DMS153 (cell line): Measurements from ENCODE around the gene TRPC1.
A peak's percentile ranks its signal among the peaks of the same experiment; 100 is the strongest.
"Not testable (repeated sequence)": the region's sequence is repeated elsewhere in the genome, so short reads cannot be mapped to it uniquely, and the experiment has no call there.

Source experiments
- DNase-seq: peaks from one replicate; lab custom pipeline; 2025; lab: John Stamatoyannopoulos, UW

The TRPC1 gene

DNA sequence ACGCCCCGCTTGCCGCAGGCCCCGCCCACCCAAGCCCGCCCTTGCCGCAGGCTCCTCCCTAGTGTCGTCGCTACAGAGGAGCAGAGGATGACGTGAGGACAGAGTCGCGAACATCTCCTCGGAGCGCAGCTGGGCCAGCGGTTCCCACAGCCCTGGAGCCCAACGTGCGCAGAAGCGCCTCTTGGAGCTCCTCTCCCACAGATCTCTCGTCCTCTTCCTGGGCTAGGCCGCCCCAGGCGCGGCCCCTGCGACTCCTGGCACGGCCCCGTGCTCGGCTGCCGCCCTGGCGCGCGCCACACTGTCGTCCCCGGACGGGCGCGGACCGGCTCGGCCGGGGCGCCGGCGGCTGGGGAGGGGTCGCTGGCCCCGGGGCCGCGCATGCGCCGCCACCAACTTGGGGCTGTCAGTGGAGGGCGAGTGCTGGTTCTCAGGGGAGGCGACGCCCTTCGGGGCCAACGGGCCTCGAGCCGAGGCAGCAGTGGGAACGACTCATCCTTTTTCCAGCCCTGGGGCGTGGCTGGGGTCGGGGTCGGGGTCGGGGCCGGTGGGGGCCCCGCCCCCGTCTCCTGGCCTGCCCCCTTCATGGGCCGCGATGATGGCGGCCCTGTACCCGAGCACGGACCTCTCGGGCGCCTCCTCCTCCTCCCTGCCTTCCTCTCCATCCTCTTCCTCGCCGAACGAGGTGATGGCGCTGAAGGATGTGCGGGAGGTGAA is at the start of gene TRPC1:
TRPC1 (plus strand) TSS at position 67 of the 714 bp plus-strand sequence; CDS start at position 593, 526 bp downstream.
- peak; percentile 71 for DNase-seq

DNA sequence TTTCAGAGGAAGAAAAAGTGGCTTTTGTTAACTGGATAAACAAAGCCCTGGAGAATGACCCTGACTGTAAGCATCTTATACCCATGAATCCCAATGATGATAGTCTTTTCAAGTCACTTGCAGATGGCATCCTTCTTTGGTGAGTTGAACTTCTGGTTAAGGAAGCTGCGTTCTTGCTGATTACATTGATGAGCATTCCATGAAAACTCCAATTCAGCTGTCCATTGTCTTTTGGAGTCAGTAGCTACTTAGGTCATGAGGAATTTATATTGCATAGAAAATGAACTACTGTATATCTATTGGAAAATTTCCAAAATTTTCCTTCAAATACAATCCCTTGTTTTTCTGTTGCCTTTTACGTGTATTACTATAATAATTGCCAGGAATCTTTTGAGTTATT is 47.7 kb upstream of the TRPC1 start:
- DNase-seq: no peak

DNA sequence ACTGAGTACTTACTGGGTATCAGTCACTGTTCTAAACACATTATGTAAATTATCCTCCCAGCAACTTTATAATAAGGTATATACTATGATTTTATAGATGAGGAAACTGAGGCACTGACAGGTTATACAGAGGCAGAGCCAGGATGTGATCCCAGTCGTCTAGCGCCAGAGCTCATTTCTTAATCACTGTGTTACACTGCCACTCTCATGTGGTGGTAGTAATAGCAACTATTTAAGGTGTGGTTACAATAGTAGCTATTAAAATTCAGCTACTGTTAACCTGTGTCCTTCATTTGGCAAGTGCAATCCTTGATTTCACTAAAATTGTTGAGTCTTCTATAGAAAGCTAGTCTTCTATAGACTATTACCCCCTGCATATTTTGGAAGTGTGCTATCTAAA is 43.1 kb upstream of the TRPC1 start:
- no peak for DNase-seq

DNA sequence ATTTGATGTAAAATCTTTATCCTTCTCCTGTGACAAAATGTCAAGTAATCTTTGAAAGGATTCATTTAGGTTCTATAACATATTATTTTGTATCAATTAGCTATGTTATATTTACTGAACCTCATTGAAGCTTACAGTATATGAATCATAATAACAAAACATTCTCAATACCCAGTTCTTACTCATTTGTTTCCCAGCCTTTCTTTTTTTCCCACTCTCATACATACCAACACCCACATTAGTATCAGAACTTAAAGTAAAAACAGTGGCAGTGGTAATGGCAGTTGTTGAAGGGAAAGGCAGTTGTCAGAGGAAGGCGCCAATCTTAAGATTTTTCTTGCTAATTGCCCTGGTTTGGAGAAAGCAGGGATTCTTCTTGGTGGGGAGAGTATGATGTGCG is 33.2 kb upstream of the TRPC1 start:
- DNase-seq: no peak

DNA sequence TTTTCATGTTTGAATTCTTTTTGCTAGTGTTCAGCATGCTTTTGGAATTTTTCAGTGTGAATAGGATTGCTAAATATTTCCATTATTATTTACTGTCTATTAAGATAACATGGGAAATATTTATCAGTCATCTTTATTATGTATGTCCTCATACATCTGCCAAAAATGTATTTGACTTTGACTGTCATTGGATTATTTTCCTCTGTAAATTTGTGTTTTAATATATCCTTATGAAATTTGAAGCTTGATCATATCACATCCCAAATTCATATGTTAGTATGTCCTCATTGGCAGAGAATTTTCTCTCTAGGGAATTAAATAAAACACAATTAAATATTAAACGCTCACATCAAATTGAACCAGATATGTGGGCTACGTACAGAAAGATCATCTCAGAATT is 32.3 kb upstream of the TRPC1 start:
- DNase-seq: no peak

DNA sequence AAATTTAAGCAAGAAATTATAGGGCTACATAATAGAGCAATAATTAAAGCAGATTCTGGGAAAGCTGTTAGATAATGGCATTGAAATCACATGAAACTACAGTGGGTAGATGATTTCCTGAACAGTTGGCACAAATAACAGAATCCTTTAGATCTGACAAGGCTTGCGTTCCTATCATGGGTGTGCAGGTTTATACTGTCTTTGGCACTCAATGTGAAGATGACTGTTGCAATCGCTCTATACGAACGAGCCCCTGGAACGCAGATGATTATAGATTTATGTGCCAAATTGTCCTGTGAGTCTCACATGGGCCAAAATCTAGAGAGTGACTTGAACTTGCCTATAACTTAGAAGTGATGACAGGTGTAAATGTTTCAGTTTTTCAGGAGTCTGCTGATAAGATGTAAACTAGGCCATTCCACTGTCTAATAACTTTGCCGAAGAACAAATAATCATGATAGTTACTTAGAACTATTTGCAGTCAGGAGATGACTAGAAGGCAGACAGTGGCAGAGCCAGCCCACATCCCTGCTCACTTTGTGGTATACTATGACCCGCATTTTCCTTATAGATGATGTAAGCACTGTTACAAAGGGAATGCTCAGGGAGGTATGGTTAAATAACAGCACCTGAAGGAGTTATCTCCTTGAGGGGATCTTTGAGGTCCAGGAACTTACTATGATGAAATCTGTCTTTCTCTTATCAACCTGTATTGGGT is 30.5 kb upstream of the TRPC1 start:
- DNase-seq: no peak

DNA sequence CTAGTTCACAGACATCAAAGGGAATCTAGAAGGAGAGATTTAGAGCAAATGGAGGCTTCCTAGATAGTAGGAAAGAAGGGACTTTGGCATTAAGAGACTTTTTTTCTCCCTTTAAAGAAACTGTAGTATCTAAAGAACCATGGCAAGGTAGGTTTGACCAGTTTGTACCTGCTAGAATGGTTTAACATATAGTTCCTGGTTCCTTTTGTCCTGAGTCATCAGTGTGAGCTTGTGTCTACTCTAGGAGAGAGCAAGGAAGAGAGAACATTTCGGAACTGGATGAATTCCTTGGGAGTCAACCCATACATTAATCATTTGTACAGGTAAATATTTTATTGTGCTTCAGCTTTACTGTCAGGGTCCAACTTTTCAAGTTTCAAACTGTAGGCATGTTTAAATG is 29.6 kb upstream of the TRPC1 start:
- no peak for DNase-seq

DNA sequence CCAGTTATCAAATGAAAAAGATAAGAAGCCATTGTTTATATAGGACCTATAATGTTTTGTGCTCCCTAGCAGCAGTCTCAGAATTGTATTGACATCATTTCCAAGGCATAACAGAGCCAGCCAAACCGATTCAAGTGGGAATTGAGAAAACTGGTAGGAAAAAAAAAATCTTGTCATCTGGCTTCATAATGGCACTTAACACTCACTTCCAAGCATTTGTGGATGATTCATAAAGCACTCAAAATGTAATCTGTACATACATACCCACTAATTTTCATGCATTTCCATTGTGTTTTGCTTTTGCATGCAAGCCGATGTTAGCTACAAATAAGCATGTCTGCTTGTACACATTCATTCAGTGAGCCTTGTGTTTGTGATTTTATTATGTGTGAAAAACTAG is 18.6 kb upstream of the TRPC1 start:
- DNase-seq: no peak

DNA sequence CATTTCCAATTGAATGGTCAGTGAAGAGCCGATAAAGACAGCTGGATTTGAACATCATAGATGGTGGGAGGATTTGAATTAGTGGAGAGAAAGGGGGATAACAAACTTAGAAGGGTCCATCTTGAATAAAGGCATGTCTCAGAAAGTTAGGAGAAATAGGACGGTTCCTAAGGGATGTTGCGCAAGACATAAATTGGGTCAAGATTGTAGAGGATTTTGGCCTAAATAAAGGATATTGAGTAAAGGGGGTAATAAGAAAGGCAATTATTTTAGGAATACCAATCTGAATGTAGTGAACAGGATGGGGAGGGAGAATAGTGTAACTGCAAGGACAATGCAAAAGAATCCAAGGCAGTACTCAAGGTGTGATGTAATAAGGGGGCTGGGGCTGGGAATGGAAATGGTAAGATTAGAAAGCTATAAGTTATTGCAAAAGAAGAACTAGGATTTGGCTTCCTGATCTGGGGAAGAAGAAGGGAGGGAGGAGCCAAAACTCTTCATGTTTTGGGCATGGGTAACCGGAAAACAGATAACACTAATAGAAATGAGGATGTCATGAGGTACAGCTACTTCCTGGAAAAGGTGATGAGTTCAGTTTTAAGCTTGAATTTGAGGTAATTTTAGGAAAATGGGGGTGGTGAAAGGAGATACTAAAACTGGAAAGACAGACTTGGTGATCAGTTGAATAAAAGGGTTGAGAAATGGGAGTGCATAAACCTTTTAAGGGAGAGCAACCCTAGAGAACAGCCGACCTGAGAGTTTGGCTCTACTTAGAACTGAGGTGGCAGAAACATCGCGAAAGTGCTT is 17.3 kb upstream of the TRPC1 start:
- no peak for DNase-seq

DNA sequence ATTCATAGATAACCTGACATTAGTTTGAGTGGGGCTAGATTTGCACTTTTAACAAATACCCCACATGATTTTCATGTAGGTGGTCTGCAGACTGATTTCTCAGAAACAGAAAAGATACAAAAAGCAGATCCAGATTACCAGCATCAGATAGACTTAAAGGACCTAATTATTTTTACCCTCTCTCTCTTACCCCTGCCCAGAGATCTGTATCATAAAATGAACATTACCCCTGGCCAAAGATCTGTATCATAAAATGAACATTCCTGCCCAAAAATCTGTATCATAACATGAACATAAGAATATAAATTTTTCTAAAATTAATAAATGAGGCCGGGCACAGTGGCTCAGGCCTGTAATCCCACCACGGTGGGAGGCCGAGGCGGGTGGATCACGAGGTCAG is 14.6 kb upstream of the TRPC1 start:
- no peak for DNase-seq

DNA sequence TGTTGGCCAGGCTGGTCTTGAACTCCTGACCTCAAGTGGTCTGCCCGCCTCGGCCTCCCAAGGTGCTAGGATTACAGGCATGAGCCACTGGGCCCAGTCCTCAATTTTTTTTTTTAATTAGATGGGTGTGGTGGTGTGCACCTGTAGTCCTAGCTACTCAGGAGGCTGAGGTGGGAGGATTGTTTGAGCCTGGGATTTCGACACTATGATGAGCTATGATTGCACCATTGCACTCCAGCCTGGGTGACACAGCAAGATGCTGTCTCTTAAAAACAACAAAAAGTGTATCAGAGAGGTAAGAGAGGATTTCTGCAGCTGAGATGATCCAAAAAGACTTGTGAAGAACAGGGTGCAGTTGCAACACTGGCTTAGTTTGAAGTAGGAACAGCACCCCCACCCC is 9.0 kb upstream of the TRPC1 start:
- DNase-seq: not testable (repeated sequence)

DNA sequence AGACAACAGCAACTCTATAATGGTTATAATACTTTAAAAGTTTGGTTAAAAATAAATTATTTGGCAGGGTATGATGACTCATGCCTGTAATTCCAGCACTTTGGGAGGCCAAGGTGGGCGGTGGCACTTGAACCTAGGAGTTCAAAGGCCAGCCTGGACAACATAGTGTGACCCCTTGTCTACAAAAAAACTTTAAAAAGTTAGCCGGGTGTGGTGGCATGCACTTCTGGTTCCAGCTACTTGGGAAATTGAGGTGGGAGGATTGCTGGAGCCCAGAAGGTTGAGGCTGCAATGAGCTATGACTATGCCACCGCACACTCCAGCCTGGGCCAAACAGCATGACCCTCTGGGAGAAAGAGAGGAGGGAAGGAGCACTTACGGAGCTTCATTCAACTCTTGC is 7.7 kb upstream of the TRPC1 start:
- no peak for DNase-seq

DNA sequence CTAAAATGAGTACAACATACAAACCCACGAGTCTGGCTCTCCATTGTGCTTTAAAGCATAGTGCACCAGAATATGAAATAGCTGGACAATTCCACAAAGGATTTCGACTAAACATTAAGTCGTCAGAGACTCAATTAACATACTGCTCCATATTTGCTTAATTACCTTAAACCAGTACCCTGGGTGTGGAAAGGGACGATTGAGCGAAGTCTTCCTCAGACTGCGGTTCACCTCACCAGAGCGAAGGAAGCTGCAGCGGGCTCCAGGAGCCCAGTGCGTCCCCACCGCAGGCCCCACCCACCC is 218 bp upstream of the TRPC1 start:
- DNase-seq: no peak

DNA sequence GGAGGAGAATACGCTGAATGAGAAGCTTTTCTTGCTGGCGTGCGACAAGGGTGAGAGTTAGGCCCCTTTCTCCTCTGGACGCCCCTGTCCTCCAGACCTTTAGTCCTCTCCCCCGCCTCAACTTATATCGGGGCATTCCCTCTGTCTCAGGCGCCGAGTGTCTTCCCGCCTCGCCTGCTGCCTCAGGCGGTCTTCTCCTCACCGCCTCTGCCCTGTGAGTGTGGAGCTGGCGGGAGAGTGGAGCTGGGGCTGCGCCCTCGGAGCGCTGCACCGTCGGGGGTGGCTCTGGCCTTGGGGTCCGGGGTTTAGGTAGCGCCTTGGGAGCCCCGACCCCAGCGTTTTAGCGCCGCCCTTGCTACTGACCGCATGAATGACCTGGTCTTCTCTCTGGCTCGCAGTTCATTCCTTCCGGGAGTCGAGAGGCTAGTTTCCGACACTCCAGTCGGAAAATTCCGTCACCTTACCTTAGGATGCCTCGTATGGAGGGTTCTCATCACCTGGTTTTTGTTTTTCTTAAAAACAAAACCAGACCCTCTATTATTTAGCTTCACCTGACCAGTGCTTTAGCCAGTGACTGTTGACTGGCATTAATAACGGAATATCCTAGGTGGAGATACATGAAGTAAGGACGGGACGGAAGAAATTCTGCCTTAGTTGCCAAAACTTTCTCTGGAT is 985 bp downstream of the TRPC1 start:
- DNase-seq: peak; percentile 4

DNA sequence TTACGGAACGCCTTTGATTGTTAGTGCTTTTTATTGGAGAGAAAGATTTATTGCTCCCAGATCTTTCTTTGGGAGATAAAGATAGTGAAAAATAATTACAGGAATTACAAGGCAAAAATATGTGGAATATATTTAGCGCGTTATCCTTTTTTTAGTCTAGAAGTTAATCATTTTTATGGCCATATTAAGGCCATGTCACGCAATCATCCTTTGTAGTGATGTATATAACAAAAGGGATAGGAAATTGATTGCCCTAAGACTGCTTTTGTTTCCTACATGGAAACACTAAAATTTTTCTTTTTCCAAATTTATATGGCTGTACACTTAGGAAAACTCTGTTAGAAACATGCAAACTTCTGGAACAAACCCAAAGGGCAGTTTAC is 1.5 kb downstream of the TRPC1 start:
- DNase-seq: no peak

DNA sequence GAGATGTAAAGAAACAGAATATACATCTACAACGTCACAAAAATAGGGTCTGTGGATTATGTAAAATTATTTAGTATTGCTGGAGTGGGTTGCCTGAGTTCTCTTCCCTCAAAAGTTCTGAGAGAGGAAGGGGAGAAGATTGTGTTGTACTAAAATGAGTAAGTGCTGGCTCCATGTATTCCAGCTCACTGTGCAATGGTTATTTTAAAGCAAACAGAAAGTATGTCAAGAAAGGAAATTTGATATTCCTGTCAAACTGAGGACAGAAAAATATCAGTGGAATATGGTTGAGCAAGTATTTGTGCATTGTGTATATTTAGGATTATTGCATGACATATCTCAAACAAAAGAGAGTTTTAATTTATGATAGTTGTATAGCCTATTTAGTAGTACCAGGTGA is 2.2 kb downstream of the TRPC1 start:
- DNase-seq: no peak

DNA sequence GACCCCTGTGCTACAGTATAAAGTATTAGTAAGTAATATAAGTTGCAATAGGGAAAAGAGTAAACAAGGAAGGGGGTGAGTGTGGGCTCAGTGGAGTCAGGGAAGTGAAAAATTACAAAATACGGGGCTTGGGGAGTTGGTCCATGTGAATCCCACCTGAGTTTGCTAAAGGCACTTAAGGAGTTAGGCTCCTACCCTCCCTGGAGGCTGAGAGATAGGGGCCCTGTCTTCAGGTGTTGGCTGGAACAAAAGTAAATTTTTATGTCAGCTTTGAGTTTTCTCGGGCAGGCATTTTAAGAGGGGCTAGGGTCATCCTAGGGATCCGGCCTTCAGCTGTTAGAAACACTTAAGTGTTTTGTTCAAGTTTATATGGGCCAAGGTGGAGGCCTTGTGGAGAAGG is 8.2 kb downstream of the TRPC1 start:
- no peak for DNase-seq

DNA sequence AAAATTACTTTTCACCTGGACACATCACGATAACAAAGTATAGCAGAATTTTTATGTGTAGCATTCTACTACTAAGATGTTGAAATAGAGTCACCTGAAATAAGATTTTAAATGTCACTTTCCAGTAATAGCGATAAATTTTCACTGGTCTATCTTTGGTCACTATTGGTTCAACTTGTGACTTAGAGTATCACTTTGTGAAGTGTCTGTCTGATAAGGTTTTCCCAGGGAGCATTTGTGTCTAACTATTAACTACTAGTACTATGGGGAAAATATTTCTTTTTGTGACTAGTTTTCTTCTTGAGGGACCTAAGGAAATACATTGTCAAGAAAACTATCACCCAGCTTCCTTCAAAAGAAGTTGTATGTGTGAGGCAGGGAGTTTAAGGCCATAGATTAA is 11.0 kb downstream of the TRPC1 start:
- no peak for DNase-seq

DNA sequence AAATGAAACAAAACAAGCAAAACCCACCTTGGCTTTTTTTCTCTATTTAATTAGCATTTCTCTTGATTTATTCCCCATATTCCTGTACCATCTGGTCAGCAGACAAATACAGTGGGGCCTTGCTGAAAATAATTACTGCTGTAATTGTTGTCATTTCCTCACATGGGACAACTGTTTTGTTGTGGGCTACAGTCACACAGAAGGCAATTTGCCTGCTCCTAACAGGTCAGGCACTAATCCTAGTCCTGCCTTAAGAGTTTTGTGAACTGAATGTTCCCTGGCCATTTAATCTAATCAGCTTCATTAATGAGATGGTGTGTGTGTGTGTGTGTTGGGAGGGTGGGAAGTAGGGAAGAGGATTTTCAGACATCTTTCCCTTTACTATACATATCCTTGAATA is 11.6 kb downstream of the TRPC1 start:
- no peak for DNase-seq

DNA sequence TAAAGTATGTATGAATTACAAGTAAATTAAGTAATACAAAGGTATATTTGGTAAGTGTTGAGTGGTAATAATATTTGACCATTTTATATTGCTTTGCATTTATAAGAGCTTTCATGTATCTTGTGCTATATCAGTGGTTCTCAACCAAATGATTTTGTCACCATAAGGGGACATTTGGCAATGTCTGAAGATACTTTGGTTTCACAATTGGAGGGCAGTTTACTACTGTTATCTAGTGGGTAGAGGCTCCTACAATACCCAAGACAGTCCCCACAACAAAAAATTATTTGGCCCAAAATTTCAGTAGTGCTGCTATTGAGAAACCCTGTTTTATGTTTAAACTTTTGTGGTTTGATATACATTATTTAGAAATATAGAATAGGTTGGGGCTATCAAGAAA is 14.6 kb downstream of the TRPC1 start:
- DNase-seq: no peak

DNA sequence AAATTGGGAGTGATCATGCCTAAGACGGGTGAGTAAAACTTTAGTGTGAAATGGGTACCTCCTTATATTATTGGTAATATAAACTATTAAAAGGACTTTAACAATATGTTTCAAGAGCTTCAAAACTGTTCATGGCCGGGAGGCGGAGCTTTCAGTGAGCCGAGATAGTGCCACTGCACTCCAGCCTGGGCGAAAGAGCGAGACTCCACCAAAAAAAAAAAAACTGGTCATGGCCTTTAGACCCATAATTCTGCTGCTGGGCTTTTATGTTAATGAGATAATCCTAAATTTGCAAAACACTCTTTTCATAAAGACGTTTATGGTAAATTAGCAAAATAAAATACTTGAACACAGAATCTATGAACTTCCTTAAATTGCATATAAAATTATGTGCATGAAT is 22.8 kb downstream of the TRPC1 start:
- DNase-seq: no peak

DNA sequence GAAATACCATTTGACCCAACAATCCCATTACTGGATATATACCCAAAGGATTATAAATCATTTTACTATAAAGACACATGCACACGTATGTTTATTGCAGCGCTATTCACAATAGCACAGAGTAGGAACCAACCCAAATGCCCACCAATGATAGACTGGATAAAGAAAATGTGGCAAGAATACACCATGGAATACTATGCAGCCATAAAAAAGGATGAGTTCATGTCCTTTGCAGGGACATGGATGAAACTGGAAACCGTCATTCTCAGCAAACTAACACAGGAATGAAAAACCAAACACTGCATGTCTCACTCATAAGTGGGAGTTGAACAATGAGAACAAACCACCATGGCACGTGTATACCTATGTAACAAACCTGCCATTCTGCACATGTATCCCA is 26.7 kb downstream of the TRPC1 start:
- DNase-seq: not testable (repeated sequence)

DNA sequence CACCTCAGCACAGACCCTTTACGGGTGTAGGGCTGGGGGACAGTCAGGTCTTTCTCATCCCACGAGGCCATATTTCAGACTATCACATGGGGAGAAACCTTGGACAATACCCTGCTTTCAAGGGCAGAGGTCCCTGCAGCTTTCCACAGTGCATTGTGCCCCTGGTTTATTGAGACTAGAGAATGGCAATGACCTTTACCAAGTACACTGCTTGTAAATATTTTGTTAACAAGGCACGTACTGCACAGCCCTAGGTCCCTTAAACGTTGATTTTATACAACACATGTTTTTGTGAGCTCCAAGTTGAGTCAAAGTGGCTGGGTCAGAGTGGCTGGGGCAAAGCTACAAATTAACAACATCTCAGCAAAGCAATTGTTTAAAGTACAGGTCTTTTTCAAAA is 28.8 kb downstream of the TRPC1 start:
- DNase-seq: not testable (repeated sequence)
